IMR-90 (cell line): ENCODE data around the gene TNRC18. TPM values are rescaled to one million over a fixed set of nuclear protein-coding genes. Genes with fewer than 3 reads are reported as not detected.

ENCODE experiments used
- ATAC-seq: fragments of 200-7000 bp; cut with Tn5 transposase; 2 replicates; pipeline ENCODE4 v1.9.1; 2020; ENCODE audit warnings: low read depth, mild to moderate bottlenecking, moderate library complexity
- BruUV-seq: library from RNA; stranded (reverse); fragments of 400-500 nt; replicated peaks from 2 replicates; lab custom pipeline; 2021; lab: Mats Ljungman, UMichigan
- CTCF ChIA-PET: fragments of 300-600 bp; formaldehyde crosslinking; extraction: SDS; loops from one replicate; lab custom pipeline; 2021; ENCODE audit warnings: antibody characterized with exemption; lab: Yijun Ruan, JAX
- POLR2A ChIA-PET: fragments of 300-600 bp; sonication (Branson Sonifier 250); formaldehyde crosslinking; loops from one replicate; lab custom pipeline; 2022; ENCODE audit warnings: antibody characterized with exemption; ENCODE audit not compliant: unreplicated experiment; lab: Charles Lee
- DNase-seq: peaks from one replicate; pipeline ENCODE4 v3.0.0; 2013
- H2AFZ ChIP-seq: replicated peaks from 2 replicates; pipeline ENCODE3; 2013; ENCODE audit warnings: low read length, mild to moderate bottlenecking; ENCODE audit not compliant: poor library complexity
- H2AK5ac ChIP-seq: 2 replicates; pipeline ENCODE4 v1.6.1; 2013; ENCODE audit warnings: low read depth, low read length, inconsistent platforms
- H2AK9ac ChIP-seq: replicated peaks from 2 replicates; pipeline ENCODE3; 2013; ENCODE audit warnings: mild to moderate bottlenecking, low read depth, low read length, moderate library complexity; ENCODE audit not compliant: poor library complexity
- H2BK120ac ChIP-seq: 2 replicates; pipeline ENCODE4 v1.6.1; 2013; ENCODE audit warnings: low read depth, low read length, inconsistent platforms
- H2BK15ac ChIP-seq: 3 replicates; pipeline ENCODE4 v1.6.1; 2013; ENCODE audit warnings: low read depth, low read length, inconsistent platforms
- H2BK20ac ChIP-seq: 2 replicates; pipeline ENCODE4 v1.6.1; 2013; ENCODE audit warnings: low read depth, mild to moderate bottlenecking, inconsistent platforms, low read length, moderate library complexity
- H2BK5ac ChIP-seq: 2 replicates; pipeline ENCODE4 v1.6.1; 2013; ENCODE audit warnings: mild to moderate bottlenecking, low read depth, low read length, inconsistent platforms; ENCODE audit not compliant: poor library complexity, severe bottlenecking
- H3K14ac ChIP-seq: replicated peaks from 2 replicates; pipeline ENCODE4 v1.6.1; 2013; ENCODE audit warnings: low read depth, low read length, inconsistent platforms
- H3K18ac ChIP-seq: 2 replicates; pipeline ENCODE4 v1.6.1; 2013; ENCODE audit warnings: low read depth, low read length, control low read depth
- H3K23ac ChIP-seq: 2 replicates; pipeline ENCODE4 v1.6.1; 2013; ENCODE audit warnings: low read depth, low read length, inconsistent platforms
- H3K27ac ChIP-seq: 2 replicates; pipeline ENCODE4 v1.5.1; 2013; ENCODE audit warnings: mild to moderate bottlenecking, control low read depth, low read length; ENCODE audit not compliant: insufficient read depth
- H3K27me3 ChIP-seq: 2 replicates; pipeline ENCODE4 v1.6.1; 2013; ENCODE audit warnings: low read length; ENCODE audit not compliant: control insufficient read depth, insufficient read depth
- H3K36me3 ChIP-seq: 2 replicates; pipeline ENCODE4 v1.6.1; 2013; ENCODE audit warnings: low read length, mixed read lengths; ENCODE audit not compliant: control insufficient read depth, insufficient read depth
- H3K4ac ChIP-seq: 2 replicates; pipeline ENCODE4 v1.6.1; 2013; ENCODE audit warnings: low read depth, low read length, inconsistent platforms
- H3K4me1 ChIP-seq: 2 replicates; pipeline ENCODE4 v1.6.1; 2013; ENCODE audit warnings: low read length, mixed read lengths; ENCODE audit not compliant: control insufficient read depth, insufficient read depth
- H3K4me2 ChIP-seq: 2 replicates; pipeline ENCODE4 v1.6.1; 2013; ENCODE audit warnings: low read depth, mild to moderate bottlenecking, control low read depth, low read length, moderate library complexity
- H3K4me3 ChIP-seq: 2 replicates; pipeline ENCODE4 v1.5.1; 2013; ENCODE audit warnings: low read depth, mild to moderate bottlenecking, control low read depth, low read length, moderate library complexity; ENCODE audit not compliant: insufficient read depth
- H3K56ac ChIP-seq: 2 replicates; pipeline ENCODE4 v1.6.1; 2013; ENCODE audit warnings: low read length, inconsistent platforms; ENCODE audit not compliant: insufficient read depth; ENCODE audit errors: extremely low read depth
- H3K79me1 ChIP-seq, 2 experiments: 2 replicates each; pipeline ENCODE4 v1.6.1; 2013; ENCODE audit warnings: low read length in 2 of 2, inconsistent platforms in 1 of 2, low read depth in 1 of 2
- H3K9ac ChIP-seq: 2 replicates; pipeline ENCODE4 v1.6.1; 2013; ENCODE audit warnings: low read depth, low read length, control low read depth
- H3K9me1 ChIP-seq: 2 replicates; pipeline ENCODE4 v1.6.1; 2013; ENCODE audit warnings: low read length, inconsistent platforms; ENCODE audit not compliant: insufficient read depth
- H3K9me3 ChIP-seq: 2 replicates; pipeline ENCODE4 v1.6.1; 2013; ENCODE audit warnings: low read length; ENCODE audit not compliant: control insufficient read depth, insufficient read depth
- H4K20me1 ChIP-seq: 2 replicates; pipeline ENCODE4 v1.6.1; 2013; ENCODE audit warnings: low read length, inconsistent platforms; ENCODE audit not compliant: insufficient read depth
- H4K5ac ChIP-seq: 2 replicates; pipeline ENCODE4 v1.6.1; 2013; ENCODE audit warnings: mild to moderate bottlenecking, low read depth, low read length, control low read depth
- H4K8ac ChIP-seq, 2 experiments: 2 replicates each; pipeline ENCODE4 v1.6.1; 2013; ENCODE audit warnings: low read depth in 2 of 2, low read length in 2 of 2, control low read depth in 1 of 2, inconsistent platforms in 1 of 2
- H4K91ac ChIP-seq: 2 replicates; pipeline ENCODE4 v1.6.1; 2013; ENCODE audit warnings: low read depth, low read length, inconsistent platforms; ENCODE audit not compliant: insufficient read depth
- BHLHE40 ChIP-seq: fragments of 150-350 bp; IDR thresholded peaks from 2 replicates; pipeline ENCODE4 v1.6.1; 2016; ENCODE audit warnings: mild to moderate bottlenecking, low read depth, low read length
- CHD1 ChIP-seq: IDR thresholded peaks from 2 replicates; pipeline ENCODE4 v1.6.1; 2012; ENCODE audit warnings: low read depth, low read length, improper control_type of control experiment
- CTCF ChIP-seq: conservative IDR thresholded peaks from 2 replicates; pipeline ENCODE4 v1.5.1; 2012; ENCODE audit warnings: mild to moderate bottlenecking, low read depth, low read length, improper control_type of control experiment
- FOS ChIP-seq: fragments of 150-350 bp; IDR thresholded peaks from 2 replicates; pipeline ENCODE4 v1.6.1; 2016; ENCODE audit warnings: low read depth, low read length
- MAFK ChIP-seq: IDR thresholded peaks from 2 replicates; pipeline ENCODE4 v1.6.1; 2012; ENCODE audit warnings: low read depth, low read length, improper control_type of control experiment
- MAZ ChIP-seq: IDR thresholded peaks from 2 replicates; pipeline ENCODE4 v1.6.1; 2012; ENCODE audit warnings: low read depth, mild to moderate bottlenecking, low read length, improper control_type of control experiment, moderate library complexity, borderline replicate concordance
- POLR2A ChIP-seq: IDR thresholded peaks from 2 replicates; pipeline ENCODE4 v1.6.1; 2012; ENCODE audit warnings: mild to moderate bottlenecking, low read depth, low read length
- RAD21 ChIP-seq: IDR thresholded peaks from 2 replicates; pipeline ENCODE4 v1.6.1; 2012; ENCODE audit warnings: low read length, improper control_type of control experiment
- SMC3 ChIP-seq: fragments of 150-350 bp; IDR thresholded peaks from 2 replicates; pipeline ENCODE4 v1.6.1; 2016; ENCODE audit warnings: low read depth, mild to moderate bottlenecking, antibody characterized with exemption, low read length, moderate library complexity
- WGBS, 2 experiments: methylation state at CpG; one replicate each; pipeline versions ENCODE4 v1.1.5 to v1.1.7; 2013; ENCODE audit warnings: missing lambda C conversion rate in 2 of 2; ENCODE audit not compliant: insufficient read length in 1 of 2; ENCODE audit errors: extremely low coverage in 2 of 2; 5-methylcytosine and 5-hydroxymethylcytosine counted together
- dilution Hi-C: fragments of 300-500 bp; cut with HindIII; formaldehyde crosslinking; loops from one replicate; pipeline ENCODE4 v1.14.3; 2018; ENCODE audit warnings: low sequenced_read_pairs; ENCODE audit not compliant: unreplicated experiment
- in situ Hi-C: fragments of 300-500 bp; cut with MboI; formaldehyde crosslinking; loops from 3 replicates; pipeline ENCODE4 v1.14.3; 2019; ENCODE audit warnings: low sequenced_read_pairs, inconsistent platforms, mixed read lengths
- intact Hi-C: fragments of 100-400 bp; cut with micrococcal nuclease; formaldehyde crosslinking; loops from 2 replicates; pipeline ENCODE4 v1.10.0; 2022
- polyA plus RNA-seq, 3 experiments: library from polyadenylated mRNA; depleted of rRNA; stranded (reverse); fragments of >200 nt; gene quantifications; 2 replicates each; pipeline ENCODE4 v1.2.3, GENCODE V29; 2012; ENCODE audit warnings: low replicate concordance in 1 of 3
- total RNA-seq: library from RNA; depleted of rRNA; stranded (reverse); fragments of >200 nt; gene quantifications from 2 replicates; pipeline ENCODE4 v1.2.3, GENCODE V29; 2012

TNRC18 gene
- total and polyA plus RNA-seq, 2 of the 4 experiments (the other 2 are of a cell fraction) = 4.7 to 29.6 TPM

- intact Hi-C loops (no loop called here), dilution Hi-C loops (no loop called here), in situ Hi-C loops (no loop called here)
- CTCF ChIA-PET = interaction anchor here (1.8 kb wide), 1 partner anchor 11 kb away, joined by 4 read pairs; no protein-coding TSS in a partner anchor
- peaks cover 94% of the 10 kb centered on the region for H4K20me1 ChIP-seq
- H2BK120ac ChIP-seq = no peak overlapping the region
- H2BK5ac ChIP-seq = no peak overlapping the region
- no peak overlapping the region for H2AFZ ChIP-seq
- H4K5ac ChIP-seq = no peak overlapping the region
- H3K9ac ChIP-seq = no peak overlapping the region
- H2BK20ac ChIP-seq = no peak overlapping the region
- H3K79me1 ChIP-seq = peaks cover 9 to 70% of the 10 kb centered on the region in 2 experiments; a peak in 3 of 4 replicates
- H3K36me3 ChIP-seq = peaks cover 51% of the 10 kb centered on the region
- WGBS, 2 experiments = 87% methylated on average over 10 of the region's 20 CpGs; no CpG with 5 or more reads in 1 of the 2 experiments
- no peak overlapping the region for H4K91ac ChIP-seq
- H2BK15ac ChIP-seq = no peak overlapping the region
- H3K23ac ChIP-seq = no peak overlapping the region
- no peak overlapping the region for H3K18ac ChIP-seq
- ATAC-seq (no peak), DNase-seq (no peak)
- H3K56ac ChIP-seq = no peak overlapping the region
- peaks cover 5% of the 10 kb centered on the region for H3K4me1 ChIP-seq
- no peak overlapping the region for H3K14ac ChIP-seq
- no peak overlapping the region for H2AK9ac ChIP-seq
- no peak overlapping the region for H2AK5ac ChIP-seq
- H3K27ac ChIP-seq = no peak overlapping the region
- no peaks in the 10 kb centered on the region for H3K9me3 ChIP-seq
- H3K4me2 ChIP-seq = no peak overlapping the region
- H4K8ac ChIP-seq = no peak overlapping the region
- no peaks in the 10 kb centered on the region for H3K27me3 ChIP-seq
- H3K9me1 ChIP-seq = peaks cover 8% of the 10 kb centered on the region
- H3K4ac ChIP-seq = no peak overlapping the region
- TF ChIP-seq RAD21 = no peak
- no peak for TF ChIP-seq FOS
- no peak for TF ChIP-seq MAZ
- TF ChIP-seq MAFK = no peak
- no peak for TF ChIP-seq CHD1
- TF ChIP-seq SMC3 = no peak
- no peak for TF ChIP-seq CTCF
- TF ChIP-seq BHLHE40 = no peak
- no peak for TF ChIP-seq POLR2A
- POLR2A ChIA-PET = interaction anchor here (0.5 kb wide), 1 partner anchor 31 kb away, joined by 3 read pairs; no protein-coding TSS in a partner anchor
- no peak overlapping the region for H3K4me3 ChIP-seq
- BruUV-seq = no TSS peak
Observed at GRCh38 chr7:5377279-5377678, 46.4 kb downstream of the TNRC18 start.
